SKM-1 (cell line): ENCODE results near the gene RNF223.
"Not testable (repeated sequence)": the region's sequence is repeated elsewhere in the genome, so short reads cannot be mapped to it uniquely, and the experiment has no call there.

ENCODE experiments used
- DNase-seq: peaks from one replicate; lab custom pipeline; 2025; ENCODE audit not compliant: unreplicated experiment; lab: John Stamatoyannopoulos, UW

Gene RNF223

DNA sequence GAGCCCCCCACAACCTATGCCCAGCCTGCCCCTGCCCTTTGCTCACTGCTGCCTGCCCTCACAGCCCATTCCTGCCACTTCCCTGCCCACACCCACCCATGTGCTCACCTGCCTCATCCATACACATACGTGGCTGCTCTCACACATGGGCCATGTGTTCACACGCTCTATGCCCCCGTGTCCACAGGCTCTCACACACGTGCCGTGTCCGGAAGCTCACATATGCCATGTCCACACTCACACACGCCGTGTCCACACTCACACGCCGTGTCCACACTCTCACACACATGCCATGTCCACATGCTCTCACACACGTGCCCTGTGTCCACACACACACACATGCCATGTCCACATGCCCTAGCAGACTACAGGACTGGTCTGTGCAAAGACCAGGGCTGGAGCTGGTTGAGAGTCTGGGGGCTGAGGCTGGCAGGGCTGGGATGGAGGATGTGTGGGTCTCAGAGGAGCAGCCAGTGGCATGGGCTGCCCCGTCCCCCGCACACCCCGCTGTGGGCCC is 583 bp upstream of the RNF223 start:
- no peak for DNase-seq

DNA sequence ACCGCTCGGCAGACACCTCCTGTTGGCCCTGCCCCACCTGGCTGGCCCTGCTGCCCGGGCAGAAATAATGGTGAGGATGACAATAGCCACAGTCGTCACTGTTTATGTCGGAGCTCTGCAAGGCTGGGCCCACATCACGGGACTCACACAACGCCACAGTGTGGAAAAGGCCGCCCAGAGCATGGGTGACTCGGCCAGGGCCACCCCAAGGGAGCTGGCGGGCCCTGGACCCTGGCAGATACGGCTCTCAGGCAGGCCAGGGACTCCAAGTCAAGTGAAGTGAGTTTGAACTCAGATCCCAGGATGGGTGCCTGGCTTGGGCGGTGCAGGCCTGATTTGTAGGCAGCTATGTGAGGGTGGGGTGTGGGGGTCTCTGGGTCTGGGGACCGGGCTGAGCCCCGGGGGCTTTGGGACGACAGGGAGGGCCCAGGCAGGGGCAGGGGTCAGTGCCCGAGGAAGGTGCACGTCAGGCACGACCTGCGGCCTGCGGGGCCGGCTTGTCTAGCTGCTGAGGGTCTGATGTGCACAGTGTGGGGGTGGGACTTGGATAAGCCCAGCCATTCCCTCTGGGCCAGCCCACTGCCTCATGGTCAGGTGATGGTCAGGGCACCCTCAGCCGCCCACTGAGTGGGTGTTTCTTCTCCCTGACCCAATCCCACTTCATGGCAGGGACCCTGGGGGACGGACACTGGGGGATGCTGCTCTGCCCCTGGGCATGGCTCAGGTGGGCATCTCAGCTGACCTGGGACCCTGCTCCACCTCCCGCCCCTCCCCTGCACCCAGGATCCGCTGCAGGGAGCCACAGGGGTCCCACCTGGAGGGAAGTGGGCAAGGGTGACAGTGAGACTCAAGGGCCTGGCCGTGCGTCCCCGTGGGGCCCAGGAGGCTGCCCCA is 1.0 kb downstream of the RNF223 start:
- no peak for DNase-seq

- DNase-seq: no peak
Measured at GRCh38 chr1:1072299-1072848, 1.7 kb downstream of the RNF223 start.

GRCh38 chr1:1071486-1072298 is 2.4 kb downstream of the RNF223 start:
- DNase-seq: no peak

DNA sequence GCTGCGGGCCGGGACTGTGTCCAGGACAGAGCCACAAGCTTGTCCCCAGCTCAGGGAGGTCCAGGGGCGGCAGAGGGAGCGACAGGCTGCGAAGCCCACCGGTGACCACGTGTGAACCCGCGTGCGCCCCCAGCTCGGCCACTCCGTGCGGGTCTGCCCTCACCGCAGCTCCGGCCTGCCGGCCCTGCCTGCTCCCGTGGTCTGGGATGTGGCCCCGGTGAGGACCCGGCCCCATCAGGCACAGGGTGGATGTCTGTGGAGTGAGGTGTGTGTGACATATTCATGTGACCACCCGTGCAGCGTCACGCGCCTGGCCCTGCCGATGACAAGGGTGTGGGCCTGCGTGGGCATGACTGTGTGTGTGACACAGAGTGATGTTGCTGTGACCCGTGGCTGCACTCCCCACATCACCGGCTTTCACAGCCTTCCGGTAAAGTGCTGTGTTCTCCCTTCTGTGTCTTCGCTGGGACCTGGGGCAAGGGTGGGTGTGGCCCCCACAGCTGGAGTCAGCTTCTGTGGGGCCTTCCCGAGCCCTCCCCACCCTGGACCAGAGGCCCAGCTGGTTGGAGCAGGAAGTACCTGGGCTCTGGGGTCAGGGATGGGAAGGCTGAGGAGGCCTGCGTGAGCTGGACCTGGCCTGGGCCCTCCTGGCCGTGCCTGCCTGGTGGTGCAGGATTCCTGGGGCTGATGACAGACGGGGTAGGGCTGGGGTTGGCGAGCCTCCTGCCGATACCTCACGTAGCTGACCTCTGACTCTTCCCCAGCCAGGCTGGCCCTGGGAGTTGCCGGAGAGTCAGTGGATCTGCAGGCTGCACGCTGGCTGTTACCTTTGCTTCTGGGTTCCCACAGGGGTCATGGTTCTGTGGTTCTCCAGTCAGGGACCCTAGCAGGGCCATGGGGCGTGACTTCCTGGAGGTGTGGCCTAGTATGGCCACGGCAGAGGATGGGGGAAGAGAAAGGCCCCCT is 4.1 kb downstream of the RNF223 start:
- DNase-seq: no peak

DNA sequence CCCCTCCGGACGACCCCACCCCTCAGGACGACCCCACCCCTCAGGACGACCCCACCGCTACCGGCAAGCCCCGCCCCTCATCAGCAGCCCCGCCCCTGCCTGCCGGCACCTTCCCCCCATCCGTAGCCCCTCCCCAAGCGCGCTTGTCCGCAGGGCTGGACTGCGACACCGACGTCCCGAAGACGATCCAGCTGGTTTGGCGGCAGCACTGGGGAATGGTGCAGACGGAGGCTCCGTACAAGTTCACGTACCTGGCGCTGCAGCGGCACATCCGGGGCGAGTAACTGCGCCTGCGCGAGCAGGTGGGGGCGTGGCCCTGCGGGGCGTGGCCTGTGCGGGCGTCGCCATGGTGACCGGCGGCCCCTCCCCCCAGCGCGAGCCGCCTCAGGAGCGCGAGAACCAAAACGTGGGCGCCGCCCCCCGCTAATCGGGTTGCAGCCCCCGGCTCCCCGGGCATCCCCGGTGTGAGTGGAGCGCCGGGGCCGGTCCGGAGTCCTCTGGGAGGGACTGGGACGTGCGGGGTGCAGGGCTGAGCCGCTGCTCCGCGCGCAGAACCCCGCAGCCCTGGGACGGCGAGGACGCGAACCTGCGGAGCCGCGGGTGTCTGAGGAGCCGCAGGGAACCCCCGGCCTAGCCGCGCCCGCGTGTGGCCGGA is 4.9 kb downstream of the RNF223 start:
- DNase-seq: no peak

DNA sequence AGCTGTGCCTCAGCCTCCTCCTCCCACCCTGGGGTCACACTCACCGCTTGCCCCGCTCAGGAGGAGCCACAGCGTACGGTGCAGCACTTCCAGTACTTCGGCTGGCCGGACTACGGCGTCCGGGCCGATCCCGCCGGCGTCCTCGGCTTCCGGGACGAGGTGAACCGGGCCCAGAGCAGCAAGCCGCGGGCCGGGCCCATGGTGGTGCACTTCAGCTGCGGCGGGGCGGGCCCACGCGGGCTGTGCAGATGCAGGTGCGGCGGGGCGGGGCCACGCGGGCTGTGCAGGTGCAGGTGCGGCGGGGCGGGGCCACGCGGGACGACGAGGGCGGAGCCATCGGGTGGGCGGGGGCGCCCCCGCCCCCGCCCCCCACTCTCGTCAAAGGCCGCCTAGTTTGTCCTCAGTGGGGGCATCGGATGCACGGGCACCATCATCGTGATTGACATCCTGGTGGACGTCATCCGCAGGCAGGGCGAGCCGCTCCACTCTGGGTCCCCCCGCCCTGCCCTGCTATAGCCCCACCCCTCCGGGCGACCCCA is 5.5 kb downstream of the RNF223 start:
- DNase-seq: no peak

DNA sequence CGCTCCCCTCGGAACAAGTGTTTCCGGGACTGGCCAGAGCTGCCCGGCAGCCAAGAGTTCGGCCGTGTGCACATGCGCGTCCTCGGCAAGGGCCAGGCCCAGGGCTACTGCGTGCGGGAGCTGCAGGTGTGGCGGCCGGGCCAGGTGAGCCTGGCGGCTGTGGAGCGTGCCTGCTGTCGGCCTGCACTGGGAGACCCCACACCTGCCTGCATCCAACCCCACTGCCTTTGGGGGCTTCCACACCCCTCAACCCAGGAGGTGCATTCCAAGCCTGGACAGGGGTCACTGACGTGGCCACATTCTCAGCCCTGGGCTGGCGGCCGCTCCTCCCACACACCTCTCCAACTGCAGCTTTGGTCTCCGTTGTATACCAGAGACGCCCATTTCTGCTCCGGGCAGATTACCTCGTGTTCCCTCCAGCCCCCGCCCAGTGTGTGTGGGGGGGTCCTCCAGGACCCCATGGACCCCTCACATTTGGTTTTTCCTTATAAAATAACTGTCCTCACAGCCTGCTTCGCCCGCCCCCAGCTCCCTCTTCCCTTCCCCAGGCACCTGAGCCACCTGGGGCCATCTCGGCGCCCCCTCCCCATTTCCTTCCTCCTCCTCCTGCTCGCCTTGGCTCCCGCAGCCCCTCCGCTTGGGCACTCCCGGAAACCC is 6.1 kb downstream of the RNF223 start:
- DNase-seq: no peak

DNA sequence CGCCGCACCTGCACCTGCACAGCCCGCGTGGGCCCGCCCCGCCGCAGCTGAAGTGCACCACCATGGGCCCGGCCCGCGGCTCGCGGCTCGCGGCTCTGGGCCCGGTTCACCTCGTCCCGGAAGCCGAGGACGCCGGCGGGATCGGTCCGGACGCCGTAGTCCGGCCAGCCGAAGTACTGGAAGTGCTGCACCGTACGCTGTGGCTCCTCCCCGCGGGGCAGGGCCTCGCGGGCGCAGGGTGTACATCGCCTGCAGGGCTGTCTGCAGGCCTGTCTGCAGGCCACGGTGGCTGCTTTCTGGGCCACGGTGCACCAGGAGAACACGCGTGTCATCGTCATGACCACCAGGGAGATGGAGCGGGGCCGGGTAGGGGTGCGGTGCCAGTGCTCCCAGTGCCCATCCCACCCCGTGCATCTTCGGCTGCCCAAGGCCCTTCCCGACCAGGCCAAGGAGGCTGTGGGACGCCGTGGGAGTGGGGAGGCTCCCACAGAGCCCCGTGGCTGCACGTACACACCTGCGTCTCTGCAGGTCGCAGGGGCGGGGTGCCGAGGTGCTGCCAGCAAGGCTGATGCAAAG is 6.7 kb downstream of the RNF223 start:
- no peak for DNase-seq

DNA sequence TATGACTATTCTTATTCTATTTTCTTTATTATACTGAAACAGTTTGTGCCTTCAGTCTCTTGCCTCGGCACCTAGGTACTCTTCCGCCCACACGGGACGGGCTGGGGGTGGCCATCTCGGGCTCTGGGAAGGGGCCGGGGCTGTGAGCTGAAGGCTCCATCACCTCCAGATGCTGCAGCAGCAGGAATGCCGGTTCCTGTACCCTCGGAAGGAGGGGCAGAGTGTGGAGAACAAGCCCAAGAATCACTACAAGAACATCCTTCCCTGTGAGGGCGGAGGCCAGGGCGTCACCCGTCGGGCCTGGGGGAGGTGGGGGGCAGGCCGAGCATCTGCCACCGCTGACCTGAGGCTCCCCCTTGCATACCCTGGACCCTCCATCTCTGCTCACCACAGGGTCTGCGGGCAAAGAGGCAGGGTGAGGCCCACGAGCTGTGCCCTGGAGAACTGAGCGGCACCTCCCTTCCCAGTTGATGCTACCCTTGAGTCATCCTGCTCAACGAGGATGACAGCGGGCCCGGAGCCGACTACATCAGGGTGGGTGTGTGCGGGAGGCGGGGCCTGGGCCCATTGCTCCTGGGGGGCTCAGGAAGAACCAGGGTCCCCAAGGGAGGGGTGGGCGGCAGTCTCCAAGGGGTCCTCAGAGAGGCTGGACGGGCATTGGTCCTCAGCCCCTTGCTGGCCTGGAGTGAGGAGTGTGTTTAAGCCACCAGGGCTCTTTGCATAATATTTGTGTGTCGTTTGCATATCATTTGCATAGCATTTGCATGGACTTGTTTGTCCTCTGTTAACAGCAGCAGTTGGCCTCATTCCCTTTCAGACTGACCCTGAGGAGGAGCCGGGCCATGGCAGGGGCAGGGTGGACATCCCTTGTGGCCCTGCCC is 7.5 kb downstream of the RNF223 start:
- DNase-seq: no peak

DNA sequence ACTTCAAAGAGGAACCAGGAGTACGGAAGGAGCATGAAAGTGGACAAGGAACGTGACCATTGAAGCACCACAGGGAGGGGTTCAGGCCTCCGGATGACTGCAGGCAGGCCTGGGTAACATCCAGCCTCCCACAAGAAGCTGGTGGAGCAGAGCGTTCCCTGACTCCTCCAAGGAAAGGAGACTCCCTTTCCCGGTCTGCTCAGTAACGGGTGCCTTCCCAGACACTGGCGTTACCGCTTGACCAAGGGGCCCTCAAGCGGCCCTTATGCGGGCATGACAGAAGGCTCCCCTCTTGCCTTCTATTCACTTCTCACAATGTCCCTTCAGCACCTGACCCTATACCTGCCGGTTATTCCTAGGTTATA is 8.2 kb downstream of the RNF223 start:
- not testable (repeated sequence) for DNase-seq

DNA sequence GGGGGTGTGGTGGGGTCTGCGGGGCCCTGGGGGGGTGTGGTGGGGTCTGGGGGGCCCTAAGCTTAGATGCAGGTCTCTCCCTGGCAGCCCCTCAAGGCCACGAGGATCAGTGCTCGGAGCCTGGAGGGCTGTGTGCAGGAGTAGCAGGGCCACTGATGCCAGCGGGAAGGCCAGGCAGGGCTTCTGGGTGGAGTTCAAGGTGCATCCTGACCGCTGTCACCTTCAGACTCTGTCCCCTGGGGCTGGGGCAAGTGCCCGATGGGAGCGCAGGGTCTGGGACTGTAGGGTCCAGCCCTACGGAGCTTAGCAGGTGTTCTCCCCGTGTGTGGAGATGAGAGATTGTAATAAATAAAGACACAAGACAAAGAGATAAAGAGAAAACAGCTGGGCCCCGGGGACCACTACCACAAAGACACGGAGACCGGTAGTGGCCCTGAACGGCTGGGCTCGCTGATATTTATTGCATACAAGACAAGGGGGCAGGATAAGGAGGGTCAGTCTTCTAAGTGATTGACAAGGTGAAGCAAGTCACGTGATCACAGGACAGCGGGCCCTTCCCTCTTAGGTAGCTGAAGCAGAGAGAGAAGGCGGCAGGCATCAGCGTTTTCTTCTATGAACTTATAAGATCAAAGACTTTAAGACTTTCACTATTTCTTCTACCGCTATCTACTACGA is 8.7 kb downstream of the RNF223 start:
- DNase-seq: no peak

GRCh38 chr1:1063945-1064831 is 9.9 kb downstream of the RNF223 start:
- DNase-seq: peak; percentile 12

DNA sequence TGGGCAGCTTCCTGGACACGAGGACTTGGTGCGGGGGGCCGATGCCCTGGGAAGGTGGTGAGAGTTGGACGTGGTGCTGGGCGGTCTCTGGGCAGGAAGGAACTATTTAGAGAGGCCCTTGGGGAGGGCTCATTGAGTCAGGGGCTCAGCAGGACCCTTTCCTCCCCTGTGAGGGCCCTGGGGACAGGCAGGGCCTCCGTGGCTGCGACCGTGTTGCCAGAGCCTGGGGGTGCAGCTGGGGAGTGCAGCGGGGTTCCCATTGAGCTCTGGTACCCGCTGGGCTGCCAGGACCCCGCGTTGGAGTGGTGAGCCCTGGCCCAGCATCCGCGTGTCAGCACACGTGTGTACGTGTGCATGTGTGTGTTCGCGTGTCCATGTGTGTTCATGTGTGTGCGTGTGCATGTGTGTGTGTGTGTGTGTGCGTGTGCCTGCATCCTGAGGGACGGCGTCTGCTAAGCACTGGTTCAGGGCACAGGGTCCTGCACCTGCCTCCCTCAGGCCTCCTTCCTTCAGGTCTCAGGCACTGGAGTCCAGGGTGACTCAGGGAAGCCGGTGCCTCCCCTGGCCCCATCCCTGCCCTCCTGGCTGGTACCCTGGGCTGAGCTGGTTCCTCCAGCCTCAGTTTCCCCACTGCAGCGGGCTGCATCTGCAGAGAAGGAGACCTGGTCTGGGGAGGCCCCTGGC is 10.7 kb downstream of the RNF223 start:
- DNase-seq: no peak

DNA sequence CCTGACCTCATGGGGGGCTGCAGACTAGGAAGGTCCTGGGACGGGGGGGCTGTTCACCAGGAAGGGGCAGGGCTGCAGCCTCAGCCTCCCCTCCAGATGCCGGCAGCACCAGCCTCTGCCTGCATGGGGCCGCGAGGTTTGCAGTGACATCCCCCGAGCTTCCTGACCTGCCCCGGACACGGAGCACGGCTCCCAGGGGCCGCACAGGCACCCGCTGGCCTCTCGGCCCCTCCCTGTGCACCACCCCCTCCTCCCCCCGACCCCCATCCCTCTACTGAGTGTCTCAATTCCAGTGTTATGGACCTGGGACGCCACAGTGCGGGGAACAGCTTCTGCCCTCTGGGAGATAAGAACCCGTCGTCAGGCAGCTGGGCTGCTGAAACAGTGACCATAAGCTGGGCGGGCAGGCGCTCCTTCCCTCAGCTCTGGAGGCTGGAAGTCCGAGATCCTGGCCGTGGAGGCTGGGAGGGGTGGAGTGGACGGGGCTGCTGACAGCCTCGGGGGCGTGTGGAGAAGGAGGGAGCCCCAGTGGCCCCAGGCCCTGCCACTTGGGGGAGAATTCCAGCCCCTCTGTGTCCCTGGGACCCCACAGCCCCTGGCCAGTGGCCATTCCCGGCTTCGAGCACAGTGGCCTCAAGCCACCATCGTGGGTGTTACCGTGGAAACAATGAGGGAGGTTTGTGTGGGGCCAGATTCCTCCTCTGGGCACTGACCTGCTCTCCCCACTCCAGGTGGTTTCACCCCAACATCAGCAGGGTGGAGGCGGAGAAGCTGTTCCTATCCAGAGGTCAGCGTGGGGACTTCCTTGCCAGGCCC is 11.6 kb downstream of the RNF223 start:
- no peak for DNase-seq
